CD4-positive, alpha-beta T cell treated with Interleukin-4 for 4 hours (primary cell): ENCODE results near the gene S100A8.

ENCODE experiments used
- DNase-seq: peaks from one replicate; pipeline ENCODE4 v3.0.0-alpha.2; 2020

S100A8 gene

GRCh38 chr1:153389973-153390879 lies 647 bp downstream of the S100A8 start:
- DNase-seq, result no peak

GRCh38 chr1:153389401-153389800 lies 1.5 kb downstream of the S100A8 start:
- no peak for DNase-seq

GRCh38 chr1:153387785-153388184 lies 3.1 kb downstream of the S100A8 start:
- no peak for DNase-seq

GRCh38 chr1:153387001-153387400 lies 3.9 kb downstream of the S100A8 start:
- no peak for DNase-seq

GRCh38 chr1:153386500-153386901 lies 4.4 kb downstream of the S100A8 start:
- peak; percentile 14 for DNase-seq

GRCh38 chr1:153384958-153385580 lies 5.8 kb downstream of the S100A8 start:
- DNase-seq, result no peak

- no peak for DNase-seq
Measured at GRCh38 chr1:153380711-153381110, 10.2 kb downstream of the S100A8 start.

GRCh38 chr1:153379591-153379990 lies 11.3 kb downstream of the S100A8 start:
- no peak for DNase-seq

GRCh38 chr1:153375511-153375910 lies 15.4 kb downstream of the S100A8 start, which contains the start of gene S100A12:
TSS of gene S100A12 (minus strand) at chr1:153375621. CDS start at chr1:153374592, 1,029 bp downstream.
- no peak for DNase-seq

GRCh38 chr1:153374071-153374470 lies 16.8 kb downstream of the S100A8 start:
- DNase-seq, result no peak

GRCh38 chr1:153372571-153372970 lies 18.3 kb downstream of the S100A8 start:
- no peak for DNase-seq

- no peak for DNase-seq
Measured at GRCh38 chr1:153371231-153371630, 19.6 kb downstream of the S100A8 start.

- no peak for DNase-seq
Measured at GRCh38 chr1:153370146-153370545, 20.7 kb downstream of the S100A8 start.

- no peak for DNase-seq
Measured at GRCh38 chr1:153368495-153368894, 22.4 kb downstream of the S100A8 start.

- DNase-seq, result no peak
Measured at GRCh38 chr1:153367090-153367489, 23.8 kb downstream of the S100A8 start.

GRCh38 chr1:153366261-153366660 lies 24.6 kb downstream of the S100A8 start:
- DNase-seq, result no peak

GRCh38 chr1:153365696-153366095 lies 25.2 kb downstream of the S100A8 start:
- DNase-seq, result no peak

- no peak for DNase-seq
Measured at GRCh38 chr1:153364766-153365666, 25.9 kb downstream of the S100A8 start.

GRCh38 chr1:153364156-153364555 lies 26.7 kb downstream of the S100A8 start:
- DNase-seq, result no peak

GRCh38 chr1:153363641-153364040 lies 27.2 kb downstream of the S100A8 start:
- no peak for DNase-seq

GRCh38 chr1:153362187-153362775 lies 28.6 kb downstream of the S100A8 start:
- DNase-seq, result no peak

GRCh38 chr1:153361480-153362109 lies 29.3 kb downstream of the S100A8 start:
- no peak for DNase-seq
